SW 1271 (cell line): ENCODE results near the gene REPS2.
"Not testable (repeated sequence)": the region's sequence is repeated elsewhere in the genome, so short reads cannot be mapped to it uniquely, and the experiment has no call there.

ENCODE experiments used
- DNase-seq, 2 experiments: peaks; one replicate each; lab custom pipeline; 2025; lab: John Stamatoyannopoulos, UW

The REPS2 gene

DNA sequence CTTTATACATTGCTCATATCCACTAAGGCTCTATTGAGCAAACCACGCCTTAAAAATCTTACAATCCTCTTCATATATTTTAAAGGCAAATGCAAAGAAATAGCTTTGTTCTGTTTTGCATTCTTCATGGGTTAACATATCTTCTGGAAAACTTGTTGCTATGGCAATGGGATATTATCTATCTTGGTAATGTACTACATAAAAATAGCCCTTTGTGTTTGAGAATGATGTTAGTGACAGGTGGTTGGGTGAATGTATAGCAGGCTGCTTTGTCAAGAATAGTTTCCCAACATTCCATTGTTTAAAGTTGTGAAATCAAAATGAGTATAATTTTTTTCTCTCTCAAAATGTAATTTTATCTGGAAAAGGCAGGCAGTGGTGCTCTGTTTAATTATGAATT is 16.8 kb downstream of the REPS2 start:
- no peak for DNase-seq

DNA sequence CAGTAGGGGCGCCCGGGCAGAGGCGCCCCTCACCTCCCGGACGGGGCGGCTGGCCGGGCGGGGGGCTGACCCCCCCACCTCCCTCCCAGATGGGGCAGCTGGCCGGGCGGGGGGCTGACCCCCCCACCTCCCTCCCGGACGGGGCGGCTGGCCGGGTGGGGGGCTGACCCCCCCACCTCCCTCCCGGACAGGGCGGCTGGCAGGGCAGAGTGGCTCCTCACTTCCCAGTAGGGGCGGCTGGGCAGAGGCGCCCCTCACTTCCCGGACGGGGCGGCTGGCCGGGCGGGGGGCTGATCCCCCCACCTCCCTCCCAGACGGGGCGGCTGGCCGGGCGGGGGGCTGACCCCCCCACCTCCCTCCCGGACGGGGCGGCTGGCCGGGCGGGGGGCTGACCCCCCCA is 18.5 kb downstream of the REPS2 start:
- DNase-seq: not testable (repeated sequence)

DNA sequence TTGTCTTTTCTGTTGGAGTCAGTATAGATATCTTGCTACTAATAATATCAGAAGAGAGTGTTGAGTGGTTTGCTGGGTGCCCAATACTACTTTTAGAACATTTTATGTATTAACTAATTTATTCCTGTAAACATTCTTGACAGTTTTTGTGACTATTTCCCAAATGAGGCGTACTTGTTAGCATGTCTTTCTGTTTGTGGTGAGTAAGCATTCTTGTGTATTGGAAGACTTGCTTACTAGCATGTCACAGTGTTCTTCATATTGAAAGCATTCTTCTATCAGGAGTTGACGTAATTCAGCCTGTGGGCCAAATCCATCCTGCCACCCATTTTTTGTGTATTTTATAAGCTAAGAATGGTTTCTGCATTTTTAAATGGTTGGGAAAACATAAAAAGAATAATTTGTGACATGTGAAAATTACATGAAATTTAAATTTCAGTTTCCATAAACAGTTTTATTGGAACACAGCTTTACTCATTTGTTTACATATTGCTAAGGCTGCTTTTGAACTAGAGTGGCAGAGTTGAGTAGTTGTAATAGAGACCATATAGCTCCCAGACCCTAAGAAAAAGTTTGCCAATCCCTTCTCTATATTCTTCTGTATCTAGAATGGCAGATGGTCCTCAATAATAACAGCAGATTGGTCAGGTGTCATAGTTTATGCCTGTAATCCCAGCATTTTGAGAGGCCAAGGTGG is 20.4 kb downstream of the REPS2 start:
- no peak for DNase-seq

DNA sequence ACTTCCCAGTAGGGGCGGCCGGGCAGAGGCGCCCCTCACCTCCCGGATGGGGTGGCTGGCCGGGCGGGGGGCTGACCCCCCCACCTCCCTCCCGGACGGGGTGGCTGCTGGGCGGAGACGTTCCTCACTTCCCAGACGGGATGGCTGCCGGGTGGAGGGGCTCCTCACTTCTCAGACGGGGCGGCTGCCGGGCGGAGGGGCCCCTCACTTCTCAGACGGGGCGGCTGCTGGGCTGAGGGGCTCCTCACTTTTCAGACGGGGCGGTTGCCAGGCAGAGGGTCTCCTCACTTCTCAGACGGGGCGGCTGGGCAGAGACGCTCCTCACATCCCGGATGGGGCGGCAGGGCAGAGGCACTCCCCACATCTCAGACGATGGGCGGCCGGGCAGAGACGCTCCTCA is 22.3 kb downstream of the REPS2 start:
- not testable (repeated sequence) for DNase-seq

GRCh38 chrX:16970977-16971376 is 24.5 kb downstream of the REPS2 start:
- peak in 1 of 2 experiments; percentile 16 for DNase-seq

- DNase-seq: no peak
Measured at GRCh38 chrX:16971694-16972093, 25.2 kb downstream of the REPS2 start.

- no peak for DNase-seq
Measured at GRCh38 chrX:16975233-16975632, 28.8 kb downstream of the REPS2 start.

DNA sequence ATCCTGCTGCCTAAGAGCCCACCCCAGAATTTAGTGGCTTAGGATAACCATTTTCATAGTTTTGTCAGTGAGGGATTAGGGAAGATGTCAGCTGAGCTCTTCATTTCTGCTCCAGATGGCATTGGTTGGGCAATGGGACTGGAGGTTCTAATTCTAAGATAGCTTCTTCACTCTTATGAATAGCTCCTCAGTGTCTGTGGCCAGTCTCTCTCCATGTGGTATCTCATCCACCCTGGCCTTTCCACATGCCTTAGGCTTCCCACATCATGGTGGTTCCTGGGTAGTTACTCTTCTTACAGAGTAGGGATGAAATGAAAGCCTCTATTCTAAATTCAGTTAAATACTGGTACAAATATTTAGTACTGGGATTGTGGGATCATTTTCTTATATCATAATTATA is 31.3 kb downstream of the REPS2 start:
- DNase-seq: no peak

DNA sequence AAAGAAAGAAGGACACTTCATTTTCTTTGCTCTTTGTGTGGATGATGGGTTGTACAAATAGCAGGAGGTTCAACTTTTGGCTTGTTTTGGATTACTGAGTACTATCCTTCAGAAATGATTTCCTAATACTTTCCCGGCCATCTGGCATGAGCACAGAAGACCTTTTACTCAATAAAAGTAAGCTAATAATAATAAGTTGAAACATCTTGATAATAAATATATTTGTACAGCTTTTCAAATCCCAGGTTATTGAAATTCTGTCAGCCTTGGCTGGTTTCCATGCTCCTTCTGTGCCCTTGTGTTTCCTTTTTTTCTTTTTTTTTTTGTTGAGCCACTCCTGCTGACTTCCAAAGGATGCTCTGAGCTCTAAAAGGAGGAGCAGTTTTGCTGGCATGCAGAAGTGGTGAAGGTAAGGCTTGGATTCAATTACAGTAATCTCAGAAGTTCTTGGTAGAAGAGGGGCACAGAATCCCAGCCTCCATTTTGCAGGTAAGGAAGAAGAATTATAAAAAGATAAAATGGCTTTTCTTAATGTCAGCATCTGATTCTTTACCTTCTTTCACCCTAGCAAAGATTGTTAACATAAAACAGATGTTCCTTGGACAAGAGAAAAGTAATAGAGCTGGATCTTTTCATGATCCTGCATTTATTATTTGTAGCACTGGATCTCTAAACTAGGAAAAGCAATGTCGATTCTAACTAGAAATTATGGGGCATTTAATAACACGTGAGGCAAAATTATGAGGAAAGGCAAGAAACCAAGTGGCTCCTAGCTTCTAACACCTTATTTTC is 31.9 kb downstream of the REPS2 start:
- DNase-seq: no peak

DNA sequence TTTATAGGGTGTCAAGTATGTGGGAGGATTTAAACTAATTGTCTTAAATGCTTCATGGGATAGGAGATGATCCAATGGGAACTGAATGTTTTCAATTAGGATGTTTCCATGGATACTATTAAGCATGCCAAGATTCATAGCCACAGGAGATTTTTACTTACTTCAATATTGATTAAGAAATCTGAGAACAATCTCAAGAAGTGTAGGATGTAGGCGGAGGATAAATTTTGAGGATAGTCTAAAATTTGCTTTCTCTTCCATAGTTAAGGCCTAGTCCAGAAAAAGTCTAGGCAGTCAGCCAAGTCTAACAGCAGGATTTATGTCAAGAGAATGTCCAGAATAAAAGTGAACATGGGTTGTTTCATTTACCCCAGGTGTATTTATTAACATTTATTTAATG is 32.8 kb downstream of the REPS2 start:
- DNase-seq: no peak

DNA sequence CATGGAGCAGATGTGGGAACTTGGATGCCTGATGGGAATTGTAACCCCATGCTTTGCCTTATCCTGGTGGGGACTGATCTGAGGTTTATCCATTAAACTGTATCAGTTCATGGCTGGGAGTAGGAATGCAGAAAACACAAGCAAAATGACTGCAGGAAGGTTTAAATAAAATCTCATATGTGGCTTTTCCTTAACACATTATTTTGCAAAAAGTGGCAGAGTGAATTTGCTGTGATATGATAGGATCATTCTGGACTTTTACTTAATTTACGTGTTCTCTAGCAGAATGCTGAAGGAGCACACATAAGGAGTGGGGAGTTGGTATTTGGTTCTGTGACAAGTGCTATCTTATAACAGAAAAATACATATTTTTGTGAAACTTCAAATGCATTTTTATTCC is 34.8 kb downstream of the REPS2 start:
- DNase-seq: no peak

- no peak for DNase-seq
Measured at GRCh38 chrX:16981980-16982379, 35.5 kb downstream of the REPS2 start.

GRCh38 chrX:16983051-16983450 is 36.6 kb downstream of the REPS2 start:
- no peak for DNase-seq

- no peak for DNase-seq
Measured at GRCh38 chrX:16985286-16985685, 38.8 kb downstream of the REPS2 start.

GRCh38 chrX:16986169-16986568 is 39.7 kb downstream of the REPS2 start:
- DNase-seq: no peak

DNA sequence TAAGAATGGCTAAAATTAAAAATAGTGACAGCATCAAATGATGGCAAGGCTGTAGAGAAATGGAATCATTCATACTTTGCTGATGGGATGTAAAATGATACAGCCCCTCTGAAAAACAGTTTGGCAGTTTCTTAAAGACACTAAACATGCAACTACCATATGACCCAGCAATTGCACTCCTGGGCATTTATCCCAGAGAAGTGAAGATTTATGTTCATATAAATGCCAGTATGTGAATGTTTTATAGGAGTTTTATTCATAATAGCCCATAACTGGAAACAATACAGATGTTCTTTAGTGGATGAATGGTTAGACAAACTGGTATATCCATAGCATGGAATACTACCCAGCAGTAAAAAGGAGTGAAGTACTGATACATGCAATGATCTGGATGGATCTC is 43.3 kb downstream of the REPS2 start:
- DNase-seq: no peak

- no peak for DNase-seq
Measured at GRCh38 chrX:16990839-16991238, 44.4 kb downstream of the REPS2 start.

GRCh38 chrX:16992445-16992844 is 46.0 kb downstream of the REPS2 start:
- no peak for DNase-seq

DNA sequence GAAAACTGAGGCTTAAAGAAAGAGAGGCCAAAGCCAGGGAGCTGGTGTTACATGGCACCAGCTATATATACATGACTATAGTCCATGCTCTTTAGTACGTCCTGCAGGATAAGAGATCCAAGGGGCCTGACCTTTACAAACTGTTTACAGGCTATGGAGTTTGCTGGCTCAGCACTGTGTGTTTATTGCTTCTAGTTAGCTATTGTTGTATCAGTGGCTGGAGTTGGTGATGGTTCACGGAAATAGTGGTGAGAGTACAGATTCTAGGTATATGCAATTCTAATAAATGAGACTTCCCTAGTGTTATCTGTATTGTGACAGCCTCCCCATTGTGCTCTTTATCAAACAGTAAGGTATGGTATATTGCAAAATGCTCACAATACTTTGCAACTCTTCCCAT is 46.5 kb downstream of the REPS2 start:
- DNase-seq: no peak

- DNase-seq: no peak
Measured at GRCh38 chrX:16993791-16994318, 47.4 kb downstream of the REPS2 start.

- DNase-seq: no peak
Measured at GRCh38 chrX:16994736-16995135, 48.3 kb downstream of the REPS2 start.

GRCh38 chrX:16997313-16997712 is 50.9 kb downstream of the REPS2 start:
- no peak for DNase-seq

GRCh38 chrX:16999275-16999674 is 52.8 kb downstream of the REPS2 start:
- DNase-seq: no peak
